Hepatocyte (in vitro differentiated cells): ENCODE data around the gene MYEF2.

Experiments
- EZH2 ChIP-seq: fragments of 200-600 bp; sonication (generic); IDR thresholded peaks from 2 replicates; pipeline ENCODE4 v1.6.1; 2016; ENCODE audit warnings: antibody characterized with exemption, mild to moderate bottlenecking, borderline replicate concordance
- TF ChIP-seq, protein P1 (sequence below): fragments of 200-600 bp; sonication (generic); IDR thresholded peaks from 2 replicates; pipeline ENCODE4 v1.5.1; 2016; ENCODE audit warnings: antibody characterized with exemption, mild to moderate bottlenecking; ENCODE audit not compliant: poor library complexity

DNA sequence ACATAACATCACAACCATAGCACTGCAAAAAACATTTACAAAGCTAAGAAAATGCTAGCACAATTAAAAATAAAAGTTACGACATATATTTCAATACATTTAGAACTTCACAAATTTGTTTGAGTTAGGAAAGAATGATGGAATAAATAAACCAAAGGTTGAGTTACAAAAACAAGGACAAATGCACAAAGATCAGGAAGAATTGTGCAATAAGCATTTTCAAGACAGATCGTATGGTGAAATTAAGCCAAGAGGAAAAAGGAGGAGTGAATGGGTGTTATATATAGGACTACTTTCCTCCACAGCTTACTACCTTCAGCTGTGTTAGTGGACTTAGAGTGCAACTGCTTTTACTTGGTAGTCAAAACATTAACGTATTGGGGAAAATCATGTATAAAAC is 7.4 kb upstream of the MYEF2 start:
- TF ChIP-seq, protein P1, sequence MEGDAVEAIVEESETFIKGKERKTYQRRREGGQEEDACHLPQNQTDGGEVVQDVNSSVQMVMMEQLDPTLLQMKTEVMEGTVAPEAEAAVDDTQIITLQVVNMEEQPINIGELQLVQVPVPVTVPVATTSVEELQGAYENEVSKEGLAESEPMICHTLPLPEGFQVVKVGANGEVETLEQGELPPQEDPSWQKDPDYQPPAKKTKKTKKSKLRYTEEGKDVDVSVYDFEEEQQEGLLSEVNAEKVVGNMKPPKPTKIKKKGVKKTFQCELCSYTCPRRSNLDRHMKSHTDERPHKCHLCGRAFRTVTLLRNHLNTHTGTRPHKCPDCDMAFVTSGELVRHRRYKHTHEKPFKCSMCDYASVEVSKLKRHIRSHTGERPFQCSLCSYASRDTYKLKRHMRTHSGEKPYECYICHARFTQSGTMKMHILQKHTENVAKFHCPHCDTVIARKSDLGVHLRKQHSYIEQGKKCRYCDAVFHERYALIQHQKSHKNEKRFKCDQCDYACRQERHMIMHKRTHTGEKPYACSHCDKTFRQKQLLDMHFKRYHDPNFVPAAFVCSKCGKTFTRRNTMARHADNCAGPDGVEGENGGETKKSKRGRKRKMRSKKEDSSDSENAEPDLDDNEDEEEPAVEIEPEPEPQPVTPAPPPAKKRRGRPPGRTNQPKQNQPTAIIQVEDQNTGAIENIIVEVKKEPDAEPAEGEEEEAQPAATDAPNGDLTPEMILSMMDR: no peak
- no peak for TF ChIP-seq EZH2
